CD14-positive monocyte (primary cell): ENCODE data around the gene SUGCT. TPM values are rescaled to one million over a fixed set of nuclear protein-coding genes. Genes with fewer than 3 reads are reported as not detected.

ENCODE experiments used
- DNase-seq, 3 donors: peaks; one replicate each; pipeline ENCODE4 v3.0.0-alpha.2; 2011 to 2022
- H2AFZ ChIP-seq: 2 replicates; pipeline ENCODE4 v1.6.0; 2012; ENCODE audit warnings: mild to moderate bottlenecking, low read depth, low read length, inconsistent platforms; ENCODE audit not compliant: insufficient read depth, poor library complexity, severe bottlenecking
- H3K27ac ChIP-seq, 2 donors: 1 replicate in 1 of 2; 2 replicates in 1 of 2; pipeline ENCODE4 v1.5.1; 2012 to 2013; ENCODE audit warnings: low read length in 2 of 2, control low read depth in 1 of 2, inconsistent platforms in 1 of 2, low read depth in 1 of 2, mild to moderate bottlenecking in 1 of 2
- H3K27me3 ChIP-seq, 2 donors: one replicate each; pipeline versions ENCODE4 v1.6.0 to v1.6.1; 2011 to 2013; ENCODE audit warnings: low read length in 2 of 2; ENCODE audit not compliant: control insufficient read depth in 2 of 2, insufficient read depth in 2 of 2
- H3K36me3 ChIP-seq, 2 donors: replicated peaks in 1 of 2; 1 replicate in 1 of 2; 2 replicates in 1 of 2; pipeline versions ENCODE4 v1.5.1 to v1.6.1; 2012 to 2013; ENCODE audit warnings: low read length in 2 of 2, control low read depth in 1 of 2, inconsistent platforms in 1 of 2, mild to moderate bottlenecking in 1 of 2; ENCODE audit not compliant: insufficient read depth in 2 of 2, control insufficient read depth in 1 of 2
- H3K4me1 ChIP-seq, 2 donors: 1 replicate in 1 of 2; 2 replicates in 1 of 2; pipeline versions ENCODE4 v1.5.1 to v1.6.1; 2012 to 2013; ENCODE audit warnings: low read length in 2 of 2, control low read depth in 1 of 2, inconsistent platforms in 1 of 2, mild to moderate bottlenecking in 1 of 2, moderate library complexity in 1 of 2; ENCODE audit not compliant: insufficient read depth in 2 of 2, control insufficient read depth in 1 of 2
- H3K4me2 ChIP-seq: replicated peaks from 2 replicates; pipeline ENCODE3; 2012; ENCODE audit warnings: low read length, moderate library complexity, mild to moderate bottlenecking; ENCODE audit not compliant: poor library complexity, severe bottlenecking; ENCODE audit errors: extremely low read depth
- H3K4me3 ChIP-seq, 3 experiments: fragments of 200-600 bp in 1 of 3; sonication (generic) in 1 of 3; replicated peaks in 1 of 3; 1 replicate in 2 of 3; 2 replicates in 1 of 3; pipeline ENCODE4 v1.5.1; 2011 to 2013; ENCODE audit warnings: low read length in 3 of 3, mild to moderate bottlenecking in 3 of 3, control low read depth in 2 of 3, low read depth in 2 of 3, inconsistent platforms in 1 of 3, moderate library complexity in 1 of 3
- H3K79me2 ChIP-seq: 2 replicates; pipeline ENCODE4 v1.6.0; 2012; ENCODE audit warnings: mild to moderate bottlenecking, control low read depth, inconsistent platforms, low read length, moderate library complexity; ENCODE audit not compliant: insufficient read depth
- H3K9ac ChIP-seq: 2 replicates; pipeline ENCODE4 v1.6.0; 2017; ENCODE audit warnings: low read length, mild to moderate bottlenecking; ENCODE audit not compliant: insufficient read depth, poor library complexity, severe bottlenecking
- H3K9me3 ChIP-seq, 2 donors: replicated peaks in 1 of 2; 1 replicate in 1 of 2; 2 replicates in 1 of 2; pipeline versions ENCODE4 v1.5.1 to v1.6.1; 2012 to 2013; ENCODE audit warnings: low read length in 2 of 2, control low read depth in 1 of 2; ENCODE audit not compliant: control insufficient read depth in 1 of 2, insufficient read depth in 1 of 2
- H4K20me1 ChIP-seq: 2 replicates; pipeline ENCODE4 v1.6.0; 2012; ENCODE audit warnings: mild to moderate bottlenecking, low read length, control low read depth, moderate library complexity; ENCODE audit not compliant: insufficient read depth
- H3K27ac Mint-ChIP-seq, 7 donors: one replicate each; pipeline ENCODE4 v1.8.0; 2020; ENCODE audit warnings: mild to moderate bottlenecking in 7 of 7, mixed read lengths in 7 of 7, moderate library complexity in 6 of 7, inconsistent platforms in 2 of 7
- H3K27me3 Mint-ChIP-seq, 3 donors: one replicate each; pipeline ENCODE4 v1.8.0; 2021 to 2022; ENCODE audit warnings: low read depth in 3 of 3, mild to moderate bottlenecking in 3 of 3, mixed read lengths in 3 of 3, moderate library complexity in 3 of 3, inconsistent platforms in 1 of 3
- H3K36me3 Mint-ChIP-seq, 2 donors: one replicate each; pipeline ENCODE4 v1.8.0; 2020; ENCODE audit warnings: mixed read lengths in 2 of 2, inconsistent platforms in 1 of 2, mild to moderate bottlenecking in 1 of 2
- H3K4me1 Mint-ChIP-seq: one replicate; pipeline ENCODE4 v1.8.0; 2020; ENCODE audit warnings: mild to moderate bottlenecking, mixed read lengths
- H3K4me3 Mint-ChIP-seq, 2 donors: one replicate each; pipeline ENCODE4 v1.8.0; 2020; ENCODE audit warnings: mild to moderate bottlenecking in 2 of 2, mixed read lengths in 2 of 2, moderate library complexity in 1 of 2
- H3K9me3 Mint-ChIP-seq, 7 donors: one replicate each; pipeline ENCODE4 v1.8.0; 2020 to 2022; ENCODE audit warnings: mixed read lengths in 7 of 7, mild to moderate bottlenecking in 6 of 7, moderate library complexity in 6 of 7, inconsistent platforms in 2 of 7
- CTCF ChIP-seq: fragments of 200-600 bp; IDR thresholded peaks from one replicate; pipeline ENCODE4 v1.8.0; 2022; ENCODE audit warnings: antibody characterized with exemption, mild to moderate bottlenecking
- WGBS: methylation state at CpG from one replicate; pipeline ENCODE4 v1.1.5; 2013; ENCODE audit warnings: missing lambda C conversion rate; ENCODE audit not compliant: insufficient coverage; 5-methylcytosine and 5-hydroxymethylcytosine counted together
- intact Hi-C, 2 donors: fragments of 100-400 bp; cut with micrococcal nuclease; formaldehyde crosslinking; loops; one replicate each; pipeline versions ENCODE4 v1.15.0 to v1.15.1; 2023
- polyA plus RNA-seq, 3 donors: library from polyadenylated mRNA; depleted of rRNA in 1 of 3; unstranded in 2 of 3; stranded (reverse) in 1 of 3; fragments of 300-500 nt in 2 of 3; fragments of >200 nt in 1 of 3; fragmentation: Illumina TruSeq in 2 of 3; gene quantifications; 1 replicate in 2 of 3; 2 replicates in 1 of 3; pipeline ENCODE4 v1.2.3, GENCODE V29; 2012 to 2021

SUGCT gene
- polyA plus RNA-seq, 3 donors: not detected

GRCh38 chr7:40457776-40458480 is 323.1 kb downstream of the SUGCT start:
- no peak for DNase-seq
- WGBS: 100% methylated on average over 2 of the region's 5 CpGs
- Mint-ChIP-seq H3K4me3 (no peak overlapping the region), H3K27me3 (peaks cover 0 to 1% (median 0%) of the 10 kb centered on the region in 3 donors), H3K36me3 (no peaks in the 10 kb centered on the region), H3K4me1 (peaks cover 17% of the 10 kb centered on the region), H3K9me3 (peaks cover 0 to 1% (median 0%) of the 10 kb centered on the region in 7 donors), H3K27ac (no peak overlapping the region)
- Histone ChIP-seq H3K9me3 (no peaks in the 10 kb centered on the region), H3K36me3 (no peaks in the 10 kb centered on the region), H3K79me2 (no peaks in the 10 kb centered on the region), H3K4me1 (peaks cover 0 to 7% of the 10 kb centered on the region in 2 donors), H3K27me3 (no peaks in the 10 kb centered on the region), H3K27ac (no peak overlapping the region), H2AFZ (no peak overlapping the region), H3K4me3 (no peak overlapping the region), H3K4me2 (no peak overlapping the region), H4K20me1 (no peaks in the 10 kb centered on the region), H3K9ac (no peak overlapping the region)
- TF ChIP-seq CTCF: no peak
- intact Hi-C loops: no loop called here

GRCh38 chr7:40463446-40463845 is 328.6 kb downstream of the SUGCT start:
- no peak for TF ChIP-seq CTCF
- Histone ChIP-seq H3K4me2 (no peak overlapping the region), H3K27ac (no peak overlapping the region), H3K79me2 (no peaks in the 10 kb centered on the region), H2AFZ (no peak overlapping the region), H3K4me1 (no peaks in the 10 kb centered on the region), H3K4me3 (no peak overlapping the region), H3K9me3 (no peaks in the 10 kb centered on the region), H3K27me3 (no peaks in the 10 kb centered on the region), H4K20me1 (no peaks in the 10 kb centered on the region), H3K36me3 (no peaks in the 10 kb centered on the region), H3K9ac (no peak overlapping the region)
- peaks cover 8% of the 10 kb centered on the region for H3K4me1 Mint-ChIP-seq
- no CpG with 5 or more reads among the region's 4 CpGs for WGBS
- no peaks in the 10 kb centered on the region for H3K9me3 Mint-ChIP-seq
- intact Hi-C loops: no loop called here
- no peak overlapping the region for H3K4me3 Mint-ChIP-seq
- H3K36me3 Mint-ChIP-seq: no peaks in the 10 kb centered on the region
- no peak overlapping the region for H3K27ac Mint-ChIP-seq
- H3K27me3 Mint-ChIP-seq: peaks cover 0 to 1% (median 1%) of the 10 kb centered on the region in 3 donors
- no peak for DNase-seq
